ENCODE data around the gene HES3.

The HES3 gene

GRCh38 chr1:6273380-6273891, 29.5 kb downstream of the HES3 start:
- no peaks in the 10 kb centered on the region for H3K9me2 ChIP-seq (replicated peaks; ENCODE audit: insufficient read depth, low read length)
- H3K4me3 ChIP-seq (ENCODE audit: insufficient read depth, low read length, poor library complexity, severe bottlenecking) = no peak overlapping the region
- H3K9me3 ChIP-seq (ENCODE audit: insufficient read depth, low read length) = no peaks in the 10 kb centered on the region
- no peak overlapping the region for H2AFZ ChIP-seq (ENCODE audit: low read depth, low read length, severe bottlenecking)
- no peaks in the 10 kb centered on the region for H3K36me3 ChIP-seq (ENCODE audit: low read length)
- TF ChIP-seq CTCF (IDR thresholded peaks at IDR 0.05; ENCODE audit: insufficient read depth, low read length, poor library complexity, severe bottlenecking) (no peak), EZH2phosphoT487 (conservative IDR thresholded peaks at IDR 0.05; ENCODE audit: low read length) (no peak)
- H3F3A ChIP-seq (ENCODE audit: insufficient read depth) = no peaks in the 10 kb centered on the region
- H3K4me2 ChIP-seq (ENCODE audit: low read depth, low read length, poor library complexity, severe bottlenecking) = no peak overlapping the region
- H3K9ac ChIP-seq (ENCODE audit: low read length) = no peak overlapping the region
- no peak overlapping the region for H3K27ac ChIP-seq (ENCODE audit: low read depth, low read length)
- no peaks in the 10 kb centered on the region for H3K79me2 ChIP-seq (ENCODE audit: insufficient read depth, low read length)
- no peaks in the 10 kb centered on the region for H4K20me1 ChIP-seq (ENCODE audit: low read depth, low read length)
- H3K27me3 ChIP-seq (ENCODE audit: low read length) = no peaks in the 10 kb centered on the region

GRCh38 chr1:6274102-6274501, 30.1 kb downstream of the HES3 start:
- Histone ChIP-seq H3K79me2 (ENCODE audit: insufficient read depth, low read length) (no peaks in the 10 kb centered on the region), H2AFZ (ENCODE audit: low read depth, low read length, severe bottlenecking) (no peak overlapping the region), H3K4me3 (ENCODE audit: insufficient read depth, low read length, poor library complexity, severe bottlenecking) (no peak overlapping the region), H3K4me2 (ENCODE audit: low read depth, low read length, poor library complexity, severe bottlenecking) (no peak overlapping the region), H3K27ac (ENCODE audit: low read depth, low read length) (no peak overlapping the region), H3K36me3 (ENCODE audit: low read length) (no peaks in the 10 kb centered on the region), H3K27me3 (ENCODE audit: low read length) (no peaks in the 10 kb centered on the region), H3F3A (ENCODE audit: insufficient read depth) (no peaks in the 10 kb centered on the region), H3K9ac (ENCODE audit: low read length) (no peak overlapping the region), H3K9me2 (replicated peaks; ENCODE audit: insufficient read depth, low read length) (no peaks in the 10 kb centered on the region), H3K9me3 (ENCODE audit: insufficient read depth, low read length) (no peaks in the 10 kb centered on the region), H4K20me1 (ENCODE audit: low read depth, low read length) (no peaks in the 10 kb centered on the region)
- no peak for TF ChIP-seq EZH2phosphoT487 (conservative IDR thresholded peaks at IDR 0.05; ENCODE audit: low read length)
- no peak for TF ChIP-seq CTCF (IDR thresholded peaks at IDR 0.05; ENCODE audit: insufficient read depth, low read length, poor library complexity, severe bottlenecking)

GRCh38 chr1:6274622-6275139, 30.7 kb downstream of the HES3 start:
- Histone ChIP-seq H3K4me3 (ENCODE audit: insufficient read depth, low read length, poor library complexity, severe bottlenecking) (no peak overlapping the region), H3F3A (ENCODE audit: insufficient read depth) (no peaks in the 10 kb centered on the region), H3K9ac (ENCODE audit: low read length) (no peak overlapping the region), H3K9me3 (ENCODE audit: insufficient read depth, low read length) (no peaks in the 10 kb centered on the region), H3K79me2 (ENCODE audit: insufficient read depth, low read length) (no peaks in the 10 kb centered on the region), H3K4me2 (ENCODE audit: low read depth, low read length, poor library complexity, severe bottlenecking) (no peak overlapping the region), H3K9me2 (replicated peaks; ENCODE audit: insufficient read depth, low read length) (no peaks in the 10 kb centered on the region), H4K20me1 (ENCODE audit: low read depth, low read length) (no peaks in the 10 kb centered on the region), H2AFZ (ENCODE audit: low read depth, low read length, severe bottlenecking) (no peak overlapping the region), H3K27me3 (ENCODE audit: low read length) (no peaks in the 10 kb centered on the region), H3K36me3 (ENCODE audit: low read length) (no peaks in the 10 kb centered on the region), H3K27ac (ENCODE audit: low read depth, low read length) (no peak overlapping the region)
- TF ChIP-seq CTCF (IDR thresholded peaks at IDR 0.05; ENCODE audit: insufficient read depth, low read length, poor library complexity, severe bottlenecking) (no peak), EZH2phosphoT487 (conservative IDR thresholded peaks at IDR 0.05; ENCODE audit: low read length) (no peak)
